ENCODE measurements around the gene ABR. TPM values are rescaled to one million over a fixed set of nuclear protein-coding genes. Genes with fewer than 3 reads are reported as not detected.
"Not testable (repeated sequence)": the region's sequence is repeated elsewhere in the genome, so short reads cannot be mapped to it uniquely, and the experiment has no call there.

ABR gene
- total RNA-seq, 1 experiment from 2014 or later: 26.2 TPM

DNA sequence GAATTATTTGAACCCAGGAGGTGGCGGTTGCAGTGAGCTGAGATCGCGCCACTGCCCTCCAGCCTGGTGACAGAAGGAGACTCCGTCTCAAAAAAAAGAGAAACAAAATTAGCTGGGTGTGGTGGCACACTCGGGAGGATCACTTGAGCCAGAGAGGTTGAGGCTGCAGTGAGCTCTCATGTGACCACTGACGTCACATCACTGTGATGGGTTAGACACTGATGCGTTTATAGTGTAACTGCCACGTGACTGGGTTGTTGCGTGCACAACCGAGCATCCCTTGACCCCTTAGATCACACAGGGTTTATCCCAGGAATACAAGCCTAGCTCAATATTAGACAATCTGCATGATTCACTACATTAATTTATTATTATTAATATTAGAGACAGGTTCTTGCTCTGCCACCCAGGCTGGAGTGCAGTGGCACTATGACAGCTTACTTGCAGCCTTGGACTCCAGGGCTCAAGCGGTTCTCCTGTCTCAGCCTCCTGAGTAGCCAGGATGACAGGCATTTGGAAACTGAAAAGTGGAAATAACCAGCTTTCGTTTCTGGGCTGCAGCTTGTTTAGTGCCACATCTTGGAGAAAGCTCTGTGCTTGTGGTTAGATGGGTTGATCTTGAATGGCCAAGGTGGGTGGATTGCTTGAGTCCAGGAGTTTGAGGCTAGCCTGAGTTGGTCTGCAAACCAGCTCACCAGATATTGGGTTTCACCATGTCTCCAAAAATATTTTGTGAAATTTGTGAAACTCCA is 26.4 kb upstream of the ABR start:
- in situ Hi-C loops (cut with HindIII; ENCODE audit: low pct_unique_long_range_greater_than_20kb, low sequenced_read_pairs): no loop called here
- DNase-seq (ENCODE audit: low read depth, low spot score): peak; percentile 46

DNA sequence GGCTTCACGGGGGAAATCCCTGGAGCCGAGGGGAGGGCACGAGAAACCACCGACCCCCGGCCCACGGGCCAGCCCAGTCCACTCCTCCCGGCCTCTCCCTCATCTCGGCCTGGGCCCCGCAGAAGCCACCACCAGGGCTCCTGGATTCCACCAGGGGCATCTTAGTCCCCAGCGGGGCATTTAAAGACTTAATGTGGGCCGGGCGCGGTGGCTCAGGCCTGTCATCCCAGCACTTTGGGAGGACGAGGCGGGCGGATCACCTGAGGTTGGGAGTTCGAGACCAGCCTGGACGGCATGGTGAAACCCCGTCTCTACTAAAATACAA is 24.1 kb upstream of the ABR start:
- DNase-seq (ENCODE audit: low read depth, low spot score): no peak
- in situ Hi-C loops (cut with HindIII; ENCODE audit: low pct_unique_long_range_greater_than_20kb, low sequenced_read_pairs): no loop called here

DNA sequence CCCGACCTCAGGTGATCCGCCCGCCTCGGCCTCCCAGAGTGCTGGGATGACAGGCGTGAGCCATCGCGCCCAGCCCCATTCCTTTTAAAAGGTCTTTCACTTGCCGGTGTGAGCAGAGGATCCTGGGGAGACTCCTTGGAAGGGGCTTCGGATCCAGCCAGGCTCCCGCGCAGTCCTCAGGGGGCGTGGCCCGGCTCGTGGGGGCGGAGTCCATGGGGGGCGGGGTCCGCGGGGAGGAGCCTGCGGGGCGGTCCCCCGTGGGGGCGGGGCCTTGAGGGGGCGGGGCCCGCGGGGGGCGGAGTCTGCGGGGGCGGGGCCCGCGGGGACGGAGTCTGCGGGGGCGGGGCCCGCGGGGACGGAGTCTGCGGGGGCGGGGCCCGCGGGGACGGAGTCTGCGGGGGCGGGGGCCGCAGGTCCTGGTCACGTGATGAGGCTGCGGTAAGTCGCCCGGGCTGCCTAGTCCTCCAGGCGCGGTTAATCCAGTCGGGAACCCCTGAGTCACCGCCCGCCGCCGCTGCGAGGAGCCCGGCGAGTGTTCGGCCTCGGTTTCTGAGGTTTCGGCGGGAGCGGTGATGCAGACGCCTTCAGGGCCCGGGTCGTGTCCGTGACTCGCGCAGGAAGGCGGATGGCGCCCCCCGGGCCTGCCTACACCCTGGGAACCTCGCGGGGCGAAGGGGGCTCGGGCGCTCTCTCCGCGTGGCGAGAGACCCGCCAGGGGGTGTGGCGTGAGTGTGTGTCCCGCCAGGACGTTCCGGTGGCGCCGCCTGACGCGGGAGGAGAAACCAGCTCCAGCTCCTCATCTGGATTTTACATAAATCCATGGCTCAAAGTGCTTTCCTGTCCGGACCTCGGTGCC is 23.6 kb upstream of the ABR start:
- in situ Hi-C loops (cut with HindIII; ENCODE audit: low pct_unique_long_range_greater_than_20kb, low sequenced_read_pairs): no loop called here
- peak; percentile 56 for DNase-seq (ENCODE audit: low read depth, low spot score)

DNA sequence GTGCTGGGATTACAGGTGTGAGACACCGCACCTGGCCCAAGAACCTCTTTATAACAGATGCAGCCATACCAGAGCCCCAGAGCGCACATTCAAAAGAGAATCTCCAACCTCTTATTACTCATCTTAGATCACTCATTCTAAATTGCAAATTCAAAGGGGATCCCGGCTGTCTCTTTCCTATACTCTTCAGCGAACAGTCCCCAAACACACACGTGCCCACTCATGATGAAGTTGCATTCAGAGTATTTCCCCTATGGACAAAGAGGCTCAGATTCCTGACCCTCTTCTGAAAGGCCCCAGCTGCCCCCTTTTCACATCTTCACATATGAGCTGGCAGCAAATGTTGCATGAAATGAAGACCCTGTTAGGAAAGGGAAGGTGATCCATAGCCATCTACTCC is 22.5 kb upstream of the ABR start:
- in situ Hi-C loops (cut with HindIII; ENCODE audit: low pct_unique_long_range_greater_than_20kb, low sequenced_read_pairs): no loop called here
- DNase-seq (ENCODE audit: low read depth, low spot score): no peak

DNA sequence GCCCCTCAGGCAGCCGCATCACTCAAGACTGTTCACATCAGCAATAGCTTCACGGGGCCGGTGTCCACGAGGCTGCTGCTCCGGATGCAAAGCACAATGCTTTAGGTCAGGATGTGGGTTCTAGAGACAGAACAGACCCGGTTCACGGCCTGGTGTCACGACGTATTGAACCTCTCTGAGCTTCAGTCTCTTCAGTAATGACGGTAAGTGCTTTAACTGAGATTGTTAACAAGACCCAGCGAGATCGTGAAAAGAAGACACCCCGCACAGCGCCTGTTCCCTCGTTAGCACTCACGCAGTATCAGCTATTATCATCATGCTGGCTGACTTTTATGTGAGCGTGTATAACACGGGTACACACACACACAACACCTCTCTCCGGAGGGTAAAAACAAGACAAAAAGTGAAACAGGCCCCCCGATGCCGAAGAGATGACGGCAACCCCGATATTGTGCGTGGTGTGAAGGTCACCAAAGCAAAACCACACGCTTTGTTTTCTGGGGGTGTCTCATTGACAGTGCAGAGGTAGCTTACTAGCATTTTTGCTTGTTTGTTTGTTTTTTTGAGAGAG is 21.4 kb upstream of the ABR start:
- in situ Hi-C loops (cut with HindIII; ENCODE audit: low pct_unique_long_range_greater_than_20kb, low sequenced_read_pairs): no loop called here
- no peak for DNase-seq (ENCODE audit: low read depth, low spot score)

DNA sequence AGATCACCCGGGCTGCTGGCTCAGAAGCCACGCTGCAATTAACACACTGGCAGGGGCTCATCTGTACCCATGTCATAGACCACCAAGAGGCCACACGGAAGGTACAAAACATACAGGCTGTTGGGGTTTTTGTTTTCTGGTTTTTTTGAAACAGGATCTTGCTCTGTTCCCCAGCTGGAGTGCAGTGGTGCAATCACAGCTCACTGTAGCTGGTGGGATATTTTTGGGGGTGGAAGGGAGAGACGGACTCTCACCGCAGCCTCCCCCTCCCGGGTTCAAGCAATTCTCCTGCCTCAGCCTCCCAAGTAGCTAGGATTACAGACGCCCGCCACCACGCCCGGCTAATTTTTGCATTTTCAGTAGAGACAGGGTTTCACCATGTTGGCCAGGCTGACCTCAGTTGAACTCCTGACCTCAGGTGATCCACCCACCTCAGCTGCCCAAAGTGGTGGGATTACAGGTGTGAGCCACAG is 19.5 kb upstream of the ABR start:
- DNase-seq (ENCODE audit: low read depth, low spot score); in situ Hi-C loops (cut with HindIII; ENCODE audit: low pct_unique_long_range_greater_than_20kb, low sequenced_read_pairs): not testable (repeated sequence)

DNA sequence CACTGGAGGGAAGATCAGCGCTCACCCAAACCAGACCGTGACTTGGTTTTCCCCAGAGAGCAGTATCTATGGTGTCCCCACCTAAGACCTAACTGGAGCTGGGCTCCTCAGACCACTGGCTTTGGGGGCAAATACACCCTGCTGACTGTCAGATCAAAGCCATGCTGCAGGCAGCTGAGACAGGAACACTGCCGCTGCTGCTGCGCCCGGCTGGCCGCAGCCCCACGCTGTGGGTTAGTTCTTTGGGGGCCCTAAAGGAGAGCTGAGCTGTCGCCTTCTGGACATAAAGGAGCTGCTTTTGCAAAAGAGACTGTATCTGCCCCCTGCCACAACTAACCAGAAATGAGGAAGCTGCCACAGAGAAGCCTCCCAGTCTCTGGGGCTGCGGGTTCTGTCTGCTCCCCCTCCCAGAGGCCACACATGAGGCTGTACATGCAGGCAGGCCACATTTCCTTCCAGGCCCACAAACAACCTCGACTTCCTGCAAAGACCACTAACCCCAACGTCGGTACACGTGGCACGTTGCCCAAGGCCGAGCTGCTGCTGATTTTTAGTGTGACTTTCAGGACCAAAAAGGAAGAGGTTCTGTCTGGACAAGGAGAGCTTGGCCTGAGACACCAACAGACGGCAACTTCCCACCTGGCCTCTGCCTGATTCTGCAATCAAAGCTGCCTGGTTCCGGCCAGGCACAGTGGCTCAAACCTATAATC is 18.2 kb upstream of the ABR start:
- peak; percentile 56 for DNase-seq (ENCODE audit: low read depth, low spot score)
- in situ Hi-C loops (cut with HindIII; ENCODE audit: low pct_unique_long_range_greater_than_20kb, low sequenced_read_pairs): no loop called here

DNA sequence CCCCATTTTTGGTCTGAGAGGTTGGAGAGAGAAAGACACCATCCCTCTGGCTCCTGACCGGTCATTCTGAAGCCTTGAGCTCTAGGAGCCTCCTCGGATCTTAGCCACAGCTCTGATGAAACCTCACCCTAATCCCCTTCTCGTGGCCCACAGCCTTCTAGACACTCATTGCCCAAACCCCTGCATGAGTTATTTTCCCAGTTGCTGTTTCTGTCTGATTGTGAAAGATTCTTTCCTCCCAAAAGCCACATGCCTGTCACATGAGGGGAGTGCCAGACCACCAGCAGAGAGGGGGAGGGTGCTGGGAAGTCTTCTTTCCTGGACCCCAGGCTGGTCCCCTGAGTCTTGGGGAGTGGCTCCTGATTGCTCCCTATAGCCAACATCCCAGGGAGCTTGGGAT is 17.6 kb upstream of the ABR start:
- peak; percentile 93 for DNase-seq (ENCODE audit: low read depth, low spot score)
- in situ Hi-C loops (cut with HindIII; ENCODE audit: low pct_unique_long_range_greater_than_20kb, low sequenced_read_pairs): no loop called here

DNA sequence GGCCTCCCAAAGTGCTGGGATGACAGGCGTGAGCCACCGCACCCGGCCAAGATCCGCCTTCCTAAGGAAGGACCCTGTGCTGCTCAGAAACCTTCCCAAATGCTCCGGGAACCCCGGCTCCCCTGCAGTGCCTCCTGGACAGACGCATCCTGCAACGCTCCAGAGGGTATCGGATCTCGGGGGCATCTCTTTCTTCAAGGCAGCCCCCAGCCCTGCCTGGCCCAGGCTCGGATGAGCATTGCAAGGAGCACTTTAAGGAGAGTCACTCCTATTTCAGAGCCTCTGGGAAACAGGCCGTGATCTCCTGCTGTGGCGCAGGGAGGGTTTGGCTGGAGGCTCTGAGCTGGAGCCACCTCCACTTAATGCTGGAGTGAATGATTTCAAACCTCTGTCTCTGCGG is 17.2 kb upstream of the ABR start:
- in situ Hi-C loops (cut with HindIII; ENCODE audit: low pct_unique_long_range_greater_than_20kb, low sequenced_read_pairs): no loop called here
- no peak for DNase-seq (ENCODE audit: low read depth, low spot score)

DNA sequence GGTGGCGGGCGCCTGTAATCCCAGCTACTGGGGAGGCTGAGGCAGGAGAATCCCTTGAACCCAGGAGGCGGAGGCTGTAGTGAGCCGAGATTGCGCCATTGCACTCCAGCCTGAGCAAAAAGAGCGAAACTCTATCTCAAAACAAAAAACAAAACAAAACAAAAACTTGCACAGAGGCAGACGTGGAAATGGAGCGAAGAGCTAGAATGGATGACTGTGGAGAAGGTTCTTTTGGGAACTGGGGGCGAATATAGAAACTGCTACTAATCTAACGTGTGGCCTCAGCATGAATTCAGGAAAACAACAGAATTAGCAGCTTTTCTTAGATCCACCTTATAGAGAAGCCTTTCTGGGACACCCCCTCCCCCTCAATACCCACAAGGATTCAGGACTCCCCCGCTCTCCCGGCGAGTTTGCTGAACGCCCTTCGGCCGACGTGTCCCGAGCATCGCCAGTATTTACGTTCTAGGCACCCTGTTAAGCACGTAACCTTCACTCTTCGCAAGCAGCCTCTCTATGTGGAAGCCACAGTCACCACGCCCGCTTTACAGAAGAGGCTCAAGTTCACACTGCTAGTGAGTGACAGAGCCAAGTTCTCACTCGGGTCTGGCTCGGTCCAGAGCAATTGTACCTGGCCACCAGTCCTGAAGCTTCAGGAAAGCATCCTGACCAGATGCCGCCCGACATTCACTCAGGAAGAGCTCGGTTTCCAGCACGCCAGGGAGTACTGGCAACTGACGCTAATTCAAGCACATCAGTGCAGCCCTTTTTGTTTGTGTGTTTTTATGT is 13.3 kb upstream of the ABR start:
- no peak for DNase-seq (ENCODE audit: low read depth, low spot score)
- in situ Hi-C loops (cut with HindIII; ENCODE audit: low pct_unique_long_range_greater_than_20kb, low sequenced_read_pairs): no loop called here

DNA sequence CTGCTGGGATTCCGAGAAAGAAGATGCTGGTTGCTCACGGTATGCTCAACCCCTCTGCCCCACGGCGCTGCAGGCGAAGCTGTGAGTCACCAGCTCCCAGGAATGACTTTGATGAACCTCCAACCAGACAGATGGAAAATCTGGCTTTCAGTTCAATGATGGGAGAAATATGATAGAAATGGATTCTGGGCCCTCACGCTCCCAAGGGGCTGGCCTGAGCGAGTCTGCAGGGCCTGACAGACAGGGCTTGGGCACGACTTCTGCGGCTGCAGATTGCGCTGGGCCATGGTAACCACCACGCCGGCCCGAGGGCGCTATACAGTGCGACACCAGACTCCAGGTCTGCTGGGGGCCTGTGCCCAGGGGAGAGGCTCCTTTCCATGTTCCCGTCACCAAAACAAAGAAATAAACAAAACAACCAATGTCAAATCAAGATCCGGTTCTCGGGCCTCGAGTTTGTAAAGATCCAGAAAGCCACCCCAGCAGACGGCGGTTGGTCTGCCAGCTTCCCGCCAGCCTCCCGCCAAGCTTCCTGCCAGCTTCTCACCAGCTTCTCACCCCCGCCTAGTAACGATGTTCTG is 11.1 kb upstream of the ABR start:
- in situ Hi-C loops (cut with HindIII; ENCODE audit: low pct_unique_long_range_greater_than_20kb, low sequenced_read_pairs): no loop called here
- DNase-seq (ENCODE audit: low read depth, low spot score): no peak

DNA sequence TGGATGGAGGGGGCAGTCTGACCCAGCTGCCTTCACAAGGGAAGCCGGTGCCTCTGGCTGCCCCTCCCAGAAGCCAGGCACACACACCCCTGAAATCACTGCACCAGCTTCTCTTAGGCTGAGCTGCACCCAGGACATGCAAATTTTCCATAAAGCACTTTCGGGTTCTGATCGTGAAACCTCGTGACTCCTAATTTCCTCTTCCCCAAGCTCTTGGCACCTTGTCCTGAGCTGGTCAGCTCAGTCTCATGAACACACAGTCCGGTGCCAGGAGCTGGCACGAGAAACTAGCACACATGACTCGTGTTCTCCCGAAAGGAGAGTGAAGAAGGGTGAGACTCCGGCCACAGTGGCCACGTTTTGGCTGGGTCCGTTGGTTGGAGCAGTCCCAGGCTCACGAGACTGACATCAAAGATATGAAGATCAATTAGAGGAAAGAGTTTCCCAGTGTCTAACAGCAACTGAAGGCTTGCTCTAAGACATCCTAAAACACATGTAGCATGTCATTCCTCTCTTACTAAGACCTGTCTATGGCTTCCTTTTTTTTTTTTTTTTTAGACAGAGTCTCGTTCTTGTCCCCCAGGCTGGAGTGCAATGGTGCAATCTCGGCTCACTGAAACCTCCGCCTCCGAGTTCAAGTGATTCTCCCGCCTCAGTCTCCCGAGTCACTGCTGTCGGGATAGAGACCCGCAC is 9.2 kb upstream of the ABR start:
- DNase-seq (ENCODE audit: low read depth, low spot score): peak; percentile 88
- in situ Hi-C loops (cut with HindIII; ENCODE audit: low pct_unique_long_range_greater_than_20kb, low sequenced_read_pairs): no loop called here

DNA sequence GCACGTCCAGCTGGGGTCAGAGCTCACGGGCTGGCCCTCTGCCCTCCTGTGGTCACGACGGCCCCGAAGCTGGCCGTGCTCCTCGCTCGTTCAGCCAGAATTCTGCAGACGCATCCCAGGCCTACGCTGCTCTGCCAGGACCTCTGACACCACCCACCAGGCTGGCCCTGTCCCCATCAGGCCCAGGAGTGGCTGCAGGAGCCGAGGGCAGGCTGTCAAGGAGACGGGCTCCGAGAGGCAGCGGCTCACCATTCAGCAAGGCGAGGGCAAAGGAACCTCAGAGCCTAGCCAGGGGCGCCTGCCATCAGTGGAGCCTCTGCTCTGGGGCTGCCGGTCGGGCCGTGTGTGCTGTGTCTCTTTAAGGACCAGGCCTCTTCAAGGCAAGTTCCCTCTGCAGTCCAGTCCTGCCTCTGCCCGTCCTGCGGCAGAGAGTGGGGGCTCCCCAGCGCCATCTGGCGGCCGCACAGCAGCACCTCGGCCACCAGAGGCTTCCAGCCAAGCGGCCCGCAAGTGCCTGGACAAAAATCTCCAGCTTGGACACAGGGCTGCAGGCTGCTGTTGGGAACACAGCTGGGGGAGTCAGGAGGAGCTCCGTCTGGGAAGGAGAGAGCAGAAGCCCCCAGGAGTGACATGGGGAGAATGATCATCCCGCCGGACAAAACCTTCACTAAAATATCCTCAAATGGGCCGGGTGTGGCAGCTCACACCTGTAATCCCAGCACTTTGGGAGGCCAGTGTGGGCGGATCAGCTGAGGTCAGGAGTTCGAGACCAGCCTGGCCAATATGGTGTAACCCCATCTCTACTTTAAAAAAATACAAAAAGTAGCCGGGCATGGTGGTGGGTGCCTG is 7.4 kb upstream of the ABR start:
- in situ Hi-C loops (cut with HindIII; ENCODE audit: low pct_unique_long_range_greater_than_20kb, low sequenced_read_pairs): no loop called here
- peak; percentile 91 for DNase-seq (ENCODE audit: low read depth, low spot score)

DNA sequence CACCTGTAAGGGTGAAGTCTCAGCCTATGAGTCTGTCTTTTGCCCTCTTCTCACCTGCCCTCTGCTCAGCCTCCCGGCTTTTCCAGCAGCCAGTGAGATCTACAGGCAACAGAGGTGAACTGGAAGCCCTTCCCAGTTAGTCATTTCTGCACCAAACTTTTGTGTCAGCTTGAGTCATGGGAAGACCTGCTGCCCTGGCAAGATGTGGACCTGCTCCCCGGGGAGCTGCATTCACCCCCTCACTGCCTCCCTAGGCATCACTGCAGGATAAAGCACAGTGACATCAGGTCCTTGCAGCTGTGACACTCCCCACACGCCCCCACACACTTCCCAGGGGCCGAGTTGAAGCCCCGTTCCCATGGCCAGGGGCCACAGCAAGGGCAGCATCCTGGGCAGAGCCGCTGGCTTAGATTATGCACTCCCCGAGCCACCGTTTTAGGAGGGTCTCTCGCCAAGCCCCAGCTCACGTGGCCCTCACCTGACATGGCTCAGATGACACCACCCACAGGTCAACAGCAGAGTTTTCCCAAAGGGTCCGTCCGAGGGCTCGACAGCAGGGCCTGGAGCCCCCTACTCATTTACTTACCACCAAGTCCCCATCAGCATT is 6.5 kb upstream of the ABR start:
- DNase-seq (ENCODE audit: low read depth, low spot score): no peak

DNA sequence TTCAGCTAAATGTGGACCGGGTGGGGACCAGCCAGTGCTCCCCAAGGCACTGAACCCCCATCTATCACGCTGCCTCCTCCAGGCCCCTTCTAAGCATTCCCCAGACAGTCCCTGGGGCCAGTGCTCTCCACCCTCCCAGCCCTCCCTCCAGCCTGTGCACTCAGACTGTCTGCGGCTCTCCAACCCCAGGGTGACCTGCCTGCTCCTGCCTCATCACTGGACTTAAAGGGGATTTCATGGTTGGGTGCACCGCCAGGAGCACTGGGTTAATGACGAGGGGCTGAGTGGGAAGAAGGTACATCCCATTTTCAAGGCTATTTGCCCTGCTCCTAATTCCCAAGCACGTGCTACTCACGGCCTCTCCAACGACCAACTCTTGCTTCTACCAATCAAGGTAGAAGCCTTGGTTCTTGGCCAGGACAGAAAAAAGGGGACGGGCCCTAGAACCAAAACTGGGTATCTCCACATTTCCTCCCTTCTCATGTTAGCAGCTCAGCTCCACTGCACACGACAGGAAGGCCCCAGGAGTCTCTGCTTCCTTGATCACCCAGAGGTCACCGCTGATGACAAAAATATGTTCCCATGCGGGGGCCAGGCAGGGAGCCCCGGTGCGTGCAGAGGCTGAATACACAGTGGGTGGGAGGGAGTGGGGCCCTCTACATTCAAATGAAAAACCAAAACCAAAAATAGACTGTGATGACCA is 3.5 kb upstream of the ABR start:
- DNase-seq (ENCODE audit: low read depth, low spot score): no peak
- in situ Hi-C loops (cut with HindIII; ENCODE audit: low pct_unique_long_range_greater_than_20kb, low sequenced_read_pairs): no loop called here

More for the DNA sequence above, 6.5 kb upstream of the ABR start:
- in situ Hi-C loops (cut with HindIII; ENCODE audit: low pct_unique_long_range_greater_than_20kb, low sequenced_read_pairs): no loop called here

Data from SK-MEL-5 (cell line).